Stimulated activated CD8-positive, alpha-beta memory T cell treated with anti-CD3 and anti-CD28 coated beads, Interleukin-15, amount 100 ng/mL, for 48 hours (primary cell): Measurements from ENCODE around the gene GADD45G.

Experiments used
- DNase-seq, 2 donors: peaks; one replicate each; pipeline ENCODE4 v3.0.0-alpha.2; 2020; ENCODE audit warnings: low read depth in 2 of 2

The GADD45G gene

DNA sequence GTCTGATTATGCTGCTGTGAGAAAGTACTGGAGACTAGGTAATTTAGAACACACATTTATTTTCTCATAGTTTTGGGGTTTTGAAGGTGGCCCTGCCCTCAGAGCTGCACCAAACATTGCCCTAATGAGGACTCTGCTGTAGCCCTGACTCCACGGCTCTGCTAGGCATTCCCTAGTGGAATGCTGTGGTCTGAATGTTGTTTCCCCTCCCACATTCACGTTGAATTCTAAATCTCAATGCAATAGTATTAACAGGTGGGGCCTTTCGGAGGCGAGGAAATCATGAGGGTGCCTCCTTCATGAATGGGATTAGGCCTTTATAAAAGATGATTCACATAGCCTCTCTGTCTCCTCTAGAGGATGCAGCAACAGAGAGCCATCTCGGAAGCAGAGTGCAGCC lies 25.7 kb downstream of the GADD45G start:
- DNase-seq: no peak

DNA sequence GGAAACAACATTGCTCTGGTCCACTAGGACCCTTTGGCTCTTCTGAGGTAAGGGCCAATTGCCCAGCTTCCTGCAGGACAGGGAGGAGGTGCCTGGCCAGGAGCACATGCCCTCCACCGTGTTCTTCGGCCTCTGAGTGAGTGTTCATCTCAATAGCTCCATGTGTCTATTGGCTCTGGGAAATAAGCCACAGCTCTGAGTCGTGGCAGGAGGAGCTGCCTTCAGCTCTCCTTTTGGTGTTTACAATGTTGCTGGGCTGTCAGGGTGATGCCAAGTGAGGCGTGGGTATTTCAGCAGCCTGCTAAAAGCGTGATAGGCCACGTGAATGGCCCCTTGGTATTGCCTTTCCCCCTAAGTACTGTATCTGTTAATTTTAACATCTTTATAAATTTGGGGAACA lies 26.6 kb downstream of the GADD45G start:
- no peak for DNase-seq

DNA sequence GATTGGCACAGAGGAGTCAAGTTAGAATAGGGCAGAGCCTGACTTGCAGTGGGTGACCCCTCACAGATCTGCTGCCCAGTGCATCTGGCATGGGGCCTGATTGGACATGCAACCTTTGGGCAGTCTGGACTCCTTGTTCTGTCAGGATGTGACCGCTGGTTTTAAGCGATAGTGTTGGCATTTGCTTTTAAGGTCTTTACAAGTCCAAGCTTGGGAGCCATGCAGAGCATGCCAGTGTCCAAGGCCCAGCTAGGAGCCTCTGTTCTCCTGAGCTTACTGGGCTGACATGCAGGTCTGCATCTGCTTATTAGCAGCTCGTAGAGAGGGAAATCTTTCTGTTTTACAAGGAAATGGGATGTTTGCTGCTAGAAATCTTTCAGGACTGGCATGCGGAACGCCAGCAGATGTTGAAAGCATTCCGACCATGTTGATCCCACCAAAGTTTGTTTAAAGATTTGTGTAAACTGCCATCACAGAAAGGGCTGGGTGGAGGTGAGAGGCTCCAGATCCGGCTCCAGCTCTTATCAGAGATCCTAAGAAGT lies 27.5 kb downstream of the GADD45G start:
- no peak for DNase-seq

DNA sequence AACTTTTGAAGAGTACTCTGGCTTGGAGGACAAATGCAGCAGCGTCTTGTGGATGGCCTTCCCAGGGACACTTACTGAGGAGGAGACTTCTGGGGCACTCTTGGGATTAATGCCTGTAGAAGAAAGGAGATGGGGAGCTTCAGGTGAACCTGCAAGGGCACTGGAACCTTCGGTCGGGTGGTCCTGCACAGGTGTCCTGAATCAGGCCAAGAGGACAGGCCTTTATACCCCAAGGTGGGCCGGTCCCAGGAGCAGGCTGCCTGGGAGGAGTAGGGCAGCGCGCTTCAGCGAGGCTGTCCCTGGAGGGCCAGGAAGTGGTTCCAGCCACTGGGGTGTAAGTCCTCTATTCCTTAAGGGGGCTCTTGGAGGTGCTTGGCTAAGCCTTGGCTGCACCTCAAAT lies 27.9 kb downstream of the GADD45G start:
- DNase-seq: no peak

DNA sequence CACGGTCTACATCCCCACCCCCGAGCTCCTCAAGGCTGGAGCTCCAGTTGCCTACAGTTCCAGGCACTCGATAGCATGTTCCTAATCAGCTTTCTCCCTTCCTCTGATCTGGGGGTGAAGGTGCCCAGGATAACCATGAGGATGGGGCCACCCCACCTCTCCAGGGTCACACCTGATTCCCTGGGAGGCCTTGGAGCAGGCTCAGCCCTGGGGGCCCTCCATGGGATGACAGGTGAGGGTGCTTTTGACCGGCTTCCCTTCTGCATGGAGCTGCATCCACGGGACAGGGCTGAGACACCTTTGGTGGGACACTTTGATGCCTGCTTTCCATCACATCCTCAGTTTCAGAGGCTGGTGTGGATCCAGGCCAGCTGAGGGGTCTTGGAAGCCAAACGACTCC lies 28.6 kb downstream of the GADD45G start:
- no peak for DNase-seq

DNA sequence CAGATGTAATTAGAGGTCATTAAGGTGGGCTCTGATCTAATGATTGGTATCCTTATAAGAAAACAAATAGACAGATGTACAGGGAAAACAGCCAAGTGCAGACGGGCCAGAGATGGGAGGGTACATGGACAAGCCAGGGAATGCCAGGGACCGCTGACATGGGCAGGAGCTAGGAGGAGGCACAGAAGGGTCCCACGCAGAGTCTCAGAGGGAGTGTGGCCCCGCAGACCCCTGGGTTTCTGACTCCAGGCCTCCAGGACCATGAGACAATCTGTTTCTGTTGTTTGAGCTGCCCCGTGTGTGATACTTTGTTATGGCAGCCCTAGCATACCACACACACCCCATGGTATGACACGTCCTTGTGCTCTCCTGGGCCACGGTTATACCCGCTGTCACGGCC lies 29.1 kb downstream of the GADD45G start:
- DNase-seq: no peak

DNA sequence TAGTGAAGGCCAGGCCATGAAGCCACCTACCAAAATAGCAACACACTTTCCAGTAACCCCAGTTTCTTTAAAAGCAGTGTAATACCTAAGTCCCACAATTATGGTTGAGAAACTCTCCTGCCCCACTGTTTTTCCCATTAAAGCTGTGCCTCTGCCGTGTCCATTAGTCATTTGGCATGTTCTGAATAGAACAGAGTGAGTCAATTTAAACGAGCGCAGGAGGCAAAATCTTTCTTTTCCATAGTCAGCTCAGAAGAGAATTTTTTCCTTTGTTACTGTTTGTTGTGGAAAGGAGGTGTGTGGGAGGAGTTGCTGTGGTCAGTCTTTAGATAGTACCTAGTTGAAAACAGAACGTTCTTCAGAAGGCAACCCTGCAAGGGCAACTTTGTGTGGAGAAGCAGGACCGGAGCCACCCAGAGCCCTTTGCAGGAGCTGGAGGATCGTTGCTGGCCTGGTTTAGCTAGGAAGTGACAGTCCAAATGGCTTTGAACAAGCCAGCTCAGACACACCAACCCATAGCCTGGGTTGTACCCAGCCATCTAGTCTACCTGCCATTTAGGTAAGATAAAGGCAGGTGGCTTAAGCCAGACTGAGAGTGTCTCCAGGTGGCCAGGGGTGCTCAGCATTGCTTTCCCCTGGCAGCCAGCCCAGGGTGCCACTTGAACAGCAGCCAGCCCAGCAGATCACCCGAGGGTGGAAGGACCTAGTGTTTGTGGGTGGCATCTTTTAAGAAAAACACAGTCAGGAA lies 30.4 kb downstream of the GADD45G start:
- DNase-seq: no peak

DNA sequence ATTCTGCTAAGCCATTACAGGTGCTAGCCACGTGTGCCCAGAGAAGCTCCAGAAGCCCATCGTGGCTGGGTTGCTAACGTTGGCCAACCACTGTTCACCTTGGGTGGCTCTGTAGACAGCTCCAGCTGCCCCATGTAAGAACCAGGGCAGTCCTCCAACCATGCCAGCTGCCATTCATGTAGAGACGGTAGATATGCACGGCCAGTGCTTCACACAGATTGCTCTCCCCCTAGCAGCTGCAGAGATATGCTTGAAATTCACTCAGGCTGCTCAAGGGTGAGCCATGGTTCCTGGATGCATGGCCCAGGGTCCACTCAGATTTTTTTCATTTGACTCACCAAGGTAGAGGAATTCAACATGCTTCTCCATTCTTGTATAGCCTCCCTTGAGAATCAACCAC lies 31.0 kb downstream of the GADD45G start:
- DNase-seq: no peak

DNA sequence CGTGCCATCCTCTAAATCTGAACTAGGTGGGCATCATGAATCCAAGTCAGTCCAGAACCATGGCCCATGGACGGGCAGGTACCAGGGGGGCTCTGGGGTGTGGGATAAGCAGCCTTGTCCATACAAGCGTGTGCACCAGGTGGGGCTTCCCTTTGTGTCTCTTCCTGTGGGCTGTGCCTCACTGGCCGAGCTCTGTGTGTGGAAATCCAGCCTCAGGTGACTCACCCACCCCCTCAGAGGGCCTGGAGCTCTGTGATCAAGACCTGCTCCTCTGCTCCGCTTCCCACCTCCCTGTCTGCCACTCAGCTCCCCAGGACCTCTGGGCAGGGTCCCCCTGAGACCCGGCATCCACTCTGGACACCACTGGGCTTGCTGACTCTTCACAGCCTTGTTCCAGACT lies 33.0 kb downstream of the GADD45G start:
- DNase-seq: no peak

DNA sequence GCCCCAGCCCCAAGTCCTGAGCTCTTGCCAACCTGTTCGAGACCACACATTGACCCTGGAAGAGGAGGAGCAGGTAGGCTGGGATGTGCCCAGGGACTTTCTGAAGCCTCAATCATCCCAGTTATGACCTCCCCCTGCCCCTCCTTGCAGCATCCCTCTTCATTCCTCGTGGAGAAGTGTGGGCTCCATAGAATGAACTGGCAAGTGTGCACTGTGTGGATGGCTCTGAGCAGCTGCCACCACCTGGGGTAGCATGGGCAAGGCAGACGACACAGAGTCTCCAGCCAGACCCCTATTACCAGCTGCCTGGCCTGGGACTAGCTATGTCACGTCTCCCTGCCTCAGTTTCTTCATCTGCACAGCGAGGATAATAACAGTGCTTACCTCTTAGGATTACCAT lies 33.5 kb downstream of the GADD45G start:
- no peak for DNase-seq

DNA sequence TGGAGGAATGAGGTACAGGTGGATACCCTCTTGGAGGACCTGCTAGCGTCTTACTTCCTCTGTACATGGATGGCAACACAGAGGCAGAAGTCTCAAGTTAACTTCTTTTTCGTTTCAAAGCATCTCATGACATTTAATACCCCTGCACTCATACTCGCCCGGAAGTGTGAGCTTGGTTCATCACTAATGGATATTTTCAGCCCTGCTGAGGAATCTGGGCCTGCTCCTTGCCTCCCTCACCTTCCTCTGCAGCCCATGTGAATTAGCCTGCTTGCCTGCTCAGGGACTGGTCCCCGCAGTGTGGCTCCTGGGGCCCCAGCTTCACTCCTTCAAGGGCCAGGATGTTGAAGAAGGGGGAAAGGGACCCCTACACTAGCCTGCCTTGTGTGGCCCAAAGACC lies 34.1 kb downstream of the GADD45G start:
- no peak for DNase-seq

DNA sequence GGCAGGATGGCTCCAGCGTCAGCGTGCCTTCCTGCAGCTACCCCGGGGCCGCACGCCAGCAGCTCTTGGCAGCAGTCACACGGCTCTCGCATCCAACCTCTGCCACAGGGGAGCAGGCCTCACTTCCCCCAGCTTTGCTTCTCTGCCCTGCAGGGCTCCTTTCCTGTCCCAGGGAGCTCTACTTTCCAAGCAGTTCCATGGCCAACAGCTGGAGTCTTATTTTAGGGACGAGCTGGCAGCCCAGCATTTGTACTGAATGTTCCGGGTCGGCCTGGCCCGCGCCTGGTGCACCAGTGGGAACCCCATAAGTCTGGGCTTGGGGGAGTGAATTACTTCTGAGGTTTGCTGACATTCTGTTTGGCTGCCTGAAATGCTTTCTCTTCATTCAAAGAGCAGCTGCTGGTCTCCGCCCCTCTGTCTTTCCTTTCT lies 34.6 kb downstream of the GADD45G start:
- no peak for DNase-seq

DNA sequence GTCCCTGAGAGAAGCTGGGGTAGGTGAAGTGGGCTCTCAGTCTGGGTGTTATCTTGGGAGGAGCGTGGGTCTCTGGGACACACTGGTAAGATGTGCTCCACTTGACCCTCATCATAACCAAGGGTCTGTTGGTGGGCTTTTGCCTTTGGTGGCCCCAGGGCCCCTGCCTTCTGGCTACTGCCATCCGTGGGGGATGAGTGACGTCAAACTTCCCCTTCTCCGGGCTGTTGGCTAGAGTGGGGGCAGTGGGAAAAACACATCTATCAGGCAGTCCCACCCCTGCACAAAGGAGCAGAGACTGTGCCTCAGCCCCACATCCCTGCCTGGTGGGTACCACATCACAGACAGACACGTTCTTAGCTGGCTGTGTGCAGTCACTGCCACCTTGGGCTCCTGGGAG lies 35.1 kb downstream of the GADD45G start:
- no peak for DNase-seq

DNA sequence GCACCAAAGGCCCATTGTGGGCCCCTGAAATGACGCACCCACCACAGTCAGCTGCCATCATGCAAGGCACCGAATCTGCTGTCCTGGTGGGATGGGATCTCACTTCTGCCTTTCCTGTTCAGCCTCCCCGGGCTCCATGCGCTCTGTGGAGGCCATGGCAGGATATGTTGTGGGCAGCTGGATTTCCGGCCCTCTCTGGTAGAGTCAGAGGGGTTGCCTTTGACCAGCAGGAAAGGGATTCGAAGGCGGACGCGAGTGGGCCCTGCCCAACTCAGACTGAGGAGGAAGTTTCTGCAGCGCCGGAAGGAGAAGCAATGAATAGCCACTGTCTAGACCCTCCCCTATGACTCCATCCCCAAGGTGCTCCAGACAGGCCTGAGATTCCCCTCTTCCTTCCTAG lies 35.5 kb downstream of the GADD45G start:
- no peak for DNase-seq

DNA sequence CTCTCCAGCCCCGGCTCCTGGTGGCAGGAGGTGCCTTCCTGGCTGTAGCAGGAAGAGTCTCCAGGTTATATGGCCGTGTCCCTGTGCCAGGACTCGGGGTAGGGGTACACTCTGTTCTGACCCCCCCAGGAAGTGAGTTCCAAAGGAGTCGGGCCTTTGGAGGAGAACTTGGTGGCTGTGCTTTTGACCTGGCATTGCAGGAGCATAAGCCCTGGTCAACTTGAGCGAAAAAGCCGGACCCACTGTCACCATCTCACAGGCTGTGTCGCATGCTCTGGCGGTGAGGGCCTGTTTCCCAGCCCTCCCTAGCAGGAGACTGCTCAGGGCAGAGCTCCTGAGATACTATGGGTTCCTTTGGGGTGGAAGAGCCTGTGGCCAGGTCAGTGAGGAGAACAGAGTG lies 36.0 kb downstream of the GADD45G start:
- DNase-seq: no peak

DNA sequence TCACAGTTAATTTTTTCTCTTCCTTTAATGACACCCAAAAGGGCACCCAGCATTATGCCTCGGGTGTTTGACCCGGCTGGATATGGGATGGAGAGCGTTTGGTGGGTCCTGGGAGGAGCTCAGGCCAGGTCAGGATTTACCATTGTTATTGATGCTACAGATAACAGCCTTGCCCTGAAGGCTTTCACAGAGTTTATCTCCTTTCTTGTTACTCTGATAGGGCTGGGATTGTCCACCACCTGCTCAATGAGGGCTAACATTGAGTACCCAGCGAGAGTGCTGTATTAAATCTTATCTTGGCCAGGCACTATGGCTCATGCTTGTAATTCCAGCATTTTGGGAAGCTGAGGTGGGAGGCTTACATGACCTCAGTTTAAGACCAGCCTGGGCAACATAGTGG lies 37.2 kb downstream of the GADD45G start:
- DNase-seq: no peak

DNA sequence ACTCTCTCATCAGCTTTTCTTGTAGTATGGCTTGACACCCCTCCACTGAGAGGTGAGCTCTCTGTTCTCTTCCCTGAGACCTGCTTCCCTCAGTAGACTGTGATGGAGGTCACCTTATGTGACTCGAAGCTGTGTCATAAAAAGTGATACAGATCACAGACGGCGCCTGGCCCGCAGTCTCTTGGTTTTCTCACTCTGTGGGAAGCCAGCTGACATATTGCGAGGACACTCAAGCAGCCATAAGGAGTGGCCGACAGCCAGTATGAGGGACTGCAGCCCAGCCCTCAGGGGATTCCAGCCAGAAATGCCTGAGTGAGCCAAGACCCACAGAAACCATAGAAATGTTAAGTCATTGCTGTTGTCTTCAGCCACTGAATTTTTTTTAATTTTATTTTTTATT lies 38.0 kb downstream of the GADD45G start:
- no peak for DNase-seq

DNA sequence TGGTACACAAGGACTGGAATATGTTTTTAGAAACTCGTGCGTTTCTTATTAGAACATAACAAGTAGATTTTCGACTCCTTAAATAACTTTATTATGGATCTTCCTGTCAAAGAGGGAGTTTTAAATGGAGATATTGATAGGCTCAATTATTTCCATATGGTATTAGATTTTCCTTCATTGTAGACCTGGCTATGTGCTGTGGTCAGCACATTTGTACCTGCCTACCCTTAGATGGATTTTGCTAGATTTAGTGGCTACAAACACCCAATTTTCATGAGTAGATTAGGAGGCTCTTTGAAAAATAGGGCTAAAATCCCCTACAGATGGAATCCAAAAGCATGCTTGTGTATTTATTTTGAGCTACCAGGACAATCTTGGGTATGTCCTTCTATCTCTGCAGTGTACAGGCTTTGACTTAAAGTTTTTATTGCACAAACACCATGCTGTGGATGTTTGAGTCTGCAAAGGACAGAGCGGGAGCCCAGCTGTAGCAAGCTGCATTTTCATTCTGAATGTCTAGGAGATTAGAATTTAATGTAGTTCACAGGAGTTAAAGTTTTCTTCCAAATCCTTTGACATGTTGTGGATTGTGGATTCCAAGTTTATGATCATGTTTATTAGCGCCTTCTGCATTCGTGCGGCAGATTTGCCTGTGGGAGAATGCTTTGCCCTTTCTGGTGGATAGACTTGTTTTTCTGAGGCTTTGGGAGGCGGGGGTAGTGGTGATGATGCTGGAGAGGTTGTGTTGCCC lies 41.6 kb downstream of the GADD45G start:
- no peak for DNase-seq

DNA sequence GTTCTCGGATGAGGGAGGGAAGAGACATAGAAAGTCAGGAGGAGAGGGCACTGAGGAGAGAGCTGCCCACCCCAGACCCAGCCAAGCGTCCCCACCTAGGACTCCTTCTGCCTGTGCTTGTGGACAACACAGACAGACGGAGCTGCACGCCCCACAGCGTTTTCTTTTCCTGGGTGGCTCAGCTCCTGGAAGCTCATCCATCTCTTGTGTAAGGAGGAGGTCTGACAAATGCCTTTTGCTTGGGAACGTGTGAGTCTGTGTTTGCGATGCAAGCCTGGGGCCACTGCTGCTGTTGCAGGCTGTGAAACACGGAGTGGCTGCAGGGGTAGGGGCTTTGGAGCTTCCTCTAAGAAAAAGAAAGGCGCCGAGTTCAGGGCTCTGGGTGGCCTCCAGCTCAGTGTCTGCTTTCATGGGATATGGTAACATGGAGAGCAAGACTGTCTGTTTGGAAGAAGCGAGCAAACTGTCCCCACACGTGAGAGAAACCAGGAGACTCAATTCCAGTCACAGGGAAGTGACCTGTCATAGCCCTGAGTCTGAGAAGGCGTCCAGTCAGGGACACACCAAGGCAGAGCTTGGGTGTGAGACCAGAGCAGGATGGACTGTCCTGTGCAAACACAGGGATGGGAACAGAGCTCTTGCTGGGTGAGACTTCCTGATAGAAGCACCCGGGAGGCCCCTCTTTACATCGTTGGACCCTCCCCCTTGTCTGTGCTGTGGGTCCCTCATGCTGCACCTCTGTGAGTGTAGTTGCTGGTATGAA lies 42.7 kb downstream of the GADD45G start:
- no peak for DNase-seq

DNA sequence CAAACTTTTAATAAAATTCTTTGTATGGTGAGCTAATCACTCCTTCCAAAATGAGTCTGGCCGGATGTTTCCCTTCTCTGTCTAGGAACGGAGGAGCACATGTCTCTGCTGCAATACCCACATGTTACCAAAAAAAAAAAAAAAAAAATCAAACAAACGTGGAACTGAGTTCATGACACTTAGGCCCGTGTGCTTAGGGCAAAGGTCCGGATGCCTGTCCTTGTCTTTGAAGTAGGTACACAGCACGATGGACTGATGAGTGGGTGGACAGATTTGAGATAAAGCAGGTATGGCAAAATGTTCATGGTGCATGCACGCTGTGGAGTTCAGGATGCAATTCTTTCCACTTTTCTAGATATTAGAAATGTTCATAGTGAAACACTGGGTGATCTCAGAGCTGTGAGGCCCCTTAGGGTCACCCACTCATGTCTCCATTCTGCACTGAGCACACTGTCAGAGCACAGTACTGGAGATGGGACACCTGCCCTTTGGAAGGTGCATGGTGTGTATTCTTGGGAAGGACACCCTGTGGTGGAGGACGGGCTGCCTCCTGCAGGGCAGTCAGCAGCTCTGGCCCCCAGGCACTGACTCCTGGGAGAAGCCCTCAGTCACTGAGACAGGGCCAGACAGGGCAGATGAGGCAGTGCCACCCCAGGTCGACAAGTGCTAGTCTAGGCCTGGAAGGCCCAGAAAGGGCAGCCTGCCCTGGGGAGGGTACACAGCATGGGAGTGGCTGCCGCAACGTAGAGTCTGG lies 43.6 kb downstream of the GADD45G start:
- no peak for DNase-seq

DNA sequence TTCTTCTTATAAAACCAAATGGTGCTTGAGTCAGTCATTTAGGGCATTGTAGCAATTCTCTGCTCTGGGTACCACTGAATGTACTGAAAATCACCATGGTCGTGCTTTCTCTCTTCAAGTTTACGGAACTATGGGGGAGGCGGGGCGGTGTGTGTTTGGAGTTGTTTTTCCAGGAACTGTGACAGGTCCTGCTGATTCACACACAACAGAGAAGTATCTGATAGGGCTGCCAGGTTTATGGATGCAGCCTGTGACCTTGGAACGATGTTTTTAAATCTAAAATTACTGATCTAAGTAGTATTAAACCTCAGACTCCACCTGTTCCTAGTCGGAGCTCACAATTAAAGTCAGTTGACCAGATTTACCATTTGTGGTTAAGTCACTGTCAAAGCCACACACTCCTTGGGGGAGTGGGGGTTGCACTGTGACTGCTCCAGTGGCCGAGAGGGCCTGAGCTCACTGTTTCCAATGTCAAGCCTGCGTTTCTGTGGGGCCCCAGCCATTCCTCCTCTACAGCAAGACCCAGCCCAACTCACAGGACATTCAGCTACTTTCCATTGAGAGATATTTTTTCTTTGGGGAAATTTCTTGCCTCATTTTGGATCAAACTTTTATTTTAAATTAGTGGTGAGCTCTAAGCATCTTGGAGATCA lies 44.4 kb downstream of the GADD45G start:
- no peak for DNase-seq
